SU-DHL-6 (cell line): ENCODE measurements around the gene BCORL1.

Source experiments
- EZH2phosphoT487 ChIP-seq: fragments of 200-600 bp; sonication (generic), shearing (Covaris generic); conservative IDR thresholded peaks from 2 replicates; pipeline ENCODE4 v1.6.1; 2018; ENCODE audit warnings: mild to moderate bottlenecking, antibody characterized with exemption, low read length, moderate library complexity, mixed read lengths
- TF ChIP-seq, protein P1 (sequence below): fragments of 200-600 bp; sonication (generic); IDR thresholded peaks from one replicate; pipeline ENCODE4 v1.5.1; 2017; ENCODE audit warnings: antibody characterized with exemption, mild to moderate bottlenecking, low read length, moderate library complexity; ENCODE audit not compliant: insufficient read depth, poor library complexity, severe bottlenecking

DNA sequence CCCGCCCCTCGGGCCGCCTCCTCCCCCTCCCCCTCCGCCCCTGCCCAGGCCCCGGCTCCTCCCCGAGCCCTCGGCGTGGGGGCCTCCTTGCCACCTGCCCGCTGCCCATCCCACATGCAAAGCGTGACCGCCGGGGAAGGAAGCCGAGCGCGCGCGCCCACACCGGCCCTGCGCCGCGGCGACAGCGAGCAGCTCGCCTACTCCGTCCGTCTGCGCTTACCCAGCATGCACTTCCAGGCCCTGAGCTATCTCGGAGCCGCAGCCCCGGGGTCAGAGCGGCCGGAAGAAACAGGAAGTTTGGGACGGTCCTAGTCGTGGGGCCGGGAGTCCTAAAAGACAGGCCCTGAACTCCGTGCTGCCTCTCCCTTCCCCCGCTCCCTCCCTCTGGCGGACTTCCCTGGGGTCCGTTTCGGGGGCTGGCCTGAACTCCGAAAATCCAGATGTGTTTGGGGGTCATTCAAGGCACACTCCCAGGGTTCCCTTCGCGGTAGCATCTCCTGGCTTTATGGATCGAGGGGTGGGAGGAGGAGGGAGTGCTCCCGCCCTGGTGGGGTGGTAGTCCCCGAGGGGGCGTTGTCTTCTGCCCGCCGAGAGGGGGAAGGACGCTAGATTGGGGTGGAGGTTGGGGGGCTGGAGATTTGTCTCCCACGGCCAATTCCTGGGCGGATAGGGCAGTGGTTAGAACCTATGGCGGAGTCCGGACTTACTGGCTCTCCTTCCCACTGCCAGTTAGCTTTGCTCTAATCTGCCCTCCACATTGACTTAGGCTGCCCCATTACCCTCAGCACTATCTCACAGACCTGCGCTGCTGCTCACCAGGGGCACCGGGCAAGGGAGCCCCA is 25.0 kb upstream of the BCORL1 start:
- TF ChIP-seq, protein P1, sequence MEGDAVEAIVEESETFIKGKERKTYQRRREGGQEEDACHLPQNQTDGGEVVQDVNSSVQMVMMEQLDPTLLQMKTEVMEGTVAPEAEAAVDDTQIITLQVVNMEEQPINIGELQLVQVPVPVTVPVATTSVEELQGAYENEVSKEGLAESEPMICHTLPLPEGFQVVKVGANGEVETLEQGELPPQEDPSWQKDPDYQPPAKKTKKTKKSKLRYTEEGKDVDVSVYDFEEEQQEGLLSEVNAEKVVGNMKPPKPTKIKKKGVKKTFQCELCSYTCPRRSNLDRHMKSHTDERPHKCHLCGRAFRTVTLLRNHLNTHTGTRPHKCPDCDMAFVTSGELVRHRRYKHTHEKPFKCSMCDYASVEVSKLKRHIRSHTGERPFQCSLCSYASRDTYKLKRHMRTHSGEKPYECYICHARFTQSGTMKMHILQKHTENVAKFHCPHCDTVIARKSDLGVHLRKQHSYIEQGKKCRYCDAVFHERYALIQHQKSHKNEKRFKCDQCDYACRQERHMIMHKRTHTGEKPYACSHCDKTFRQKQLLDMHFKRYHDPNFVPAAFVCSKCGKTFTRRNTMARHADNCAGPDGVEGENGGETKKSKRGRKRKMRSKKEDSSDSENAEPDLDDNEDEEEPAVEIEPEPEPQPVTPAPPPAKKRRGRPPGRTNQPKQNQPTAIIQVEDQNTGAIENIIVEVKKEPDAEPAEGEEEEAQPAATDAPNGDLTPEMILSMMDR, result no peak
- TF ChIP-seq EZH2phosphoT487, result no peak
